AG08395 (cell line): ENCODE measurements around the gene OTUB2.
A peak's percentile ranks its signal among the peaks of the same experiment; 100 is the strongest.

Source experiments
- DNase-seq: peaks from one replicate; pipeline ENCODE4 v3.0.0; 2012; ENCODE audit warnings: mixed read lengths, low spot score

Gene OTUB2

DNA sequence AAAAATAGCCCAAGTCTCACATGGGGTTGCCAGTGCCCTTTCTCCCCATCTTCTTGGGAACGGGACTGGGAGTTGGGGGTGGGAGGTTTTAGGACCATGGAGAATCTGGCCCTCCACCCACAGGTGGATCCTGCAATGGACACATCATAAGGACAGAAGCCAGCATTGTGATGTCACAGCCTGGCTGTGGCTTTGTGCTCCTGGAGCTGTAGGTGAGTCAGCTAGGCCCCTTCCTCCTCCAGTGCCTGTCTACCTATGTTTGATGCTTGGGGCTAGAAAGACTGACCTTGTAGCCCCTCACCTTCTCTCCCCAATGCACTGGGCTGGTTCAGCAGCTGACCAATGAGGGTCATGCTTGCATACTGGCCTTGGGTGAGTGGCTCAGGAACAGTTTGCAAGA lies 29.1 kb upstream of the OTUB2 start, which contains the start of gene CCDC197:
Gene CCDC197, plus strand, starts transcription at position 220 of the 400 bp plus-strand sequence. CDS start 831 bp downstream, outside the sequence.
- DNase-seq = no peak

DNA sequence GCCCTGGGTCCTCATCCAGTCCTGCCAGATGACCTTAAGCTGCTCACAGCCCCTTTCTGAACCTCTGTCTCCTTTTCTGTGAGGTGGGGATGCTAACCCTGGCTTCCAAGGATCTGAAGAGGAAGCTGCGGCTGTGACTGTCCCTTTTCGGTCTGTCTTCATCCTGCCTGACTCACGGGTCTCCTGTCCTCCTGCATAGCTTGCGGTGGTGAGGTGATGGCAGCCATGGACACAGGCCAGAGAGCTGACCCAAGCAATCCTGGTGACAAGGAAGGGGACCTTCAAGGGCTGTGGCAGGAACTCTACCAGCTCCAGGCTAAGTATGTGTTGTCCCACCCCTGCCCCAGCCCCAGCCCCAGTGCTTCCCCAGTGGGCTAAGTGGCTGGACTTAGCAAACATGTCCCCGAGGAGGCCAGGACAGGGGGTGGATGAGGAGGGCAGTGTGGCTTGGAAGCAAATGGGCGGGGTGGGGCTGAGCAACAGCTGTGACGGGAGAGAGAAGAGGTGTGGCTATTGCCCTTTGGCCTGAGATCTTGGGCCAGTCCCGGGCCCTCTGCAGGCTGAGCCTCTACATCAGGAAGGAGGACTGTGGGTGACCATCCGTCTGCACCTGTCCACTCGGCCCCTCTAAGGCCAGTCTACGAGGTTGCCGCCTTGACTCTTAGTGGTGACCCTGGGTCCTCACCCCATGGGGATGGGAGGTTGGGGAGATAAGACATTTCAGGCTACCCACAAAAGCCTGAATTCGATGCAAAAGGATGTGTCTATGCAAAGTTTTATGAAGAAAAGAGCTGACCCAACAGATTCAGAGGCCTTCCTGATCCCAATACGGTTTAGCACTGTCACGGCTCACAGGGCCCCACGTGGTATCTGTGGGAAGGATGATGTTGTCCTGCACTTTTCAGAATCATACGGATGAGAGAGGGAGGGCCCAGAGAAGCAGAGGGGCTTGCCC lies 27.9 kb upstream of the OTUB2 start:
- DNase-seq = no peak

DNA sequence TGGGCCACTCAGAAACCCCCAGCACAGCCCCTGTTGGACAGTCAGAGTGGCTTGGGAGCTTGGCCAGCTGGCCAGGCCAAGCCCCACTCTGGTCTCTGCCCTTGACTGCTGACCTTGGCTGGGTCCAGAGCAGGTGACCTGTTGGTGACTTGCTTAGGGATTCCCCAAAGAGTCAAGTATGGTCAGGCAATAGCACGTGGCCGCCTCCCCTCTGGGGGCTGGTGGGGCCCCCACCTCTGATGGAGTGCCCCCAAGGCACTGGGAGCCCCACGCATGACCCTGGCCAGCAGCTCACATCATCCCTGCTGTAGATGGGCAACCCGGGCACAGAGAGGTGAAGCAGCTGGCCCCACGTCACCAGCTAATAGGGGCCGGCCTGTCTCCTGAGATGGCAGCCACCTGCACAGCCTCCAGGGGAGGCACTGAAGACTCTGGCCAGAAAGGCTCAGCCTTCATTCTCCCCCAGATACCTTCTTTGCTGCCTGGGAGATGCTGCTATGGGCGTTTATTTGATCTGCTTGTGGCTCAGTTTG lies 27.2 kb upstream of the OTUB2 start:
- no peak for DNase-seq

DNA sequence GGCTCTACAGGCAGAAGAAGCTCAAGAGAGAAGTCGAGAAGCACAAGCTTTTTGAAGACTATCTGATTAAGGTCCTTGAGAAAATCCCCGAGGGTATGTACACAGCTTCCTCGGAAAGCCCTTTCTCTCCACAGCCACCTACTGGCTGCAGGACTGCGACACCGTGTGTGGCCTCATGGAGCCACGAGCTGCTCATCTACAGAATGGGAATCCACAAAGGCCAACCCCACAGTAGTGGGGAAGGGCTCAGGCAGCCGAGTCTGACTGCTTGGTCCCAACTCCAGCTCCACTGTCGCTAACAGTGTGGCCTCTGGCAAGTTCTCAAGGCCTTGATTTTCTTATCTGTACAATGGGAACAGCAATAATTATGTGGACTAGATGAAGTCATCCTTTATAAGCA lies 26.6 kb upstream of the OTUB2 start:
- DNase-seq = no peak

DNA sequence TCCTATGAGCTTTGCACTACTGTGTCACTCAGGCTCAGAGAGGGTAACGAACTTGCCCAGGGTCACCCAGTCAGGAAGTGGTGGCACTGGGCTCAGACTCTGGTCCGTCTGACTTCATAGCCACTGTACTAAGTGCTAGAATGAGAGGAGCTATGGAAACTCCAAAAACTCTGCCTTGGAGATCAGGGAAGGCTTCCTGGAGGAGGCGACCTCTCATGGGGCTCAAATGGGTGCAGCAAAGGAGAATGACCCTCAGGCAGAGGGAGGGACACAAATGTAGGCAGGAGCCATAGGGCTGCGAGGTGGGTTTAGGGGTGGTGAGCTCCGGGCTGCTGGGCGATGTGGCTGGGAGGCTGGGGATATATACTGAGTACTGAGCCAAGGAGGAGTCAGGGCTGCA lies 25.9 kb upstream of the OTUB2 start:
- DNase-seq = no peak

DNA sequence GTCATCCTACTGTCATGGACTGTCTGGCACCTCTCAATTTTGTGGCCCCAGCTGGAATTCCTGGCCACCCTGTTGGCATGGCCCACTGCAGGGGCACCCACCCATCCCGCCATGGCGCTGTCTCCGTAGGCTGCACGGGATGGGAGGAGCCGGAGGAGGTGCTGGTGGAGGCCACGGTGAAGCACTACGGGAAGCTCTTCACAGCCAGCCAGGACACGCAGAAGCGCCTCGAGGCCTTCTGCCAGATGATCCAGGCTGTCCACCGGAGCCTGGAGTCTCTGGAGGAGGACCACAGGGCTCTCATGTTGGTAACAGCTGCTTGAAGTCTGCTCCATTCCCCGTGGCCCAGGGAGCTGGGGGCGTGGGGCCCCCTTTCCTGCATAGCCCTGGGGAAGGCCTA lies 25.1 kb upstream of the OTUB2 start:
- DNase-seq = no peak

DNA sequence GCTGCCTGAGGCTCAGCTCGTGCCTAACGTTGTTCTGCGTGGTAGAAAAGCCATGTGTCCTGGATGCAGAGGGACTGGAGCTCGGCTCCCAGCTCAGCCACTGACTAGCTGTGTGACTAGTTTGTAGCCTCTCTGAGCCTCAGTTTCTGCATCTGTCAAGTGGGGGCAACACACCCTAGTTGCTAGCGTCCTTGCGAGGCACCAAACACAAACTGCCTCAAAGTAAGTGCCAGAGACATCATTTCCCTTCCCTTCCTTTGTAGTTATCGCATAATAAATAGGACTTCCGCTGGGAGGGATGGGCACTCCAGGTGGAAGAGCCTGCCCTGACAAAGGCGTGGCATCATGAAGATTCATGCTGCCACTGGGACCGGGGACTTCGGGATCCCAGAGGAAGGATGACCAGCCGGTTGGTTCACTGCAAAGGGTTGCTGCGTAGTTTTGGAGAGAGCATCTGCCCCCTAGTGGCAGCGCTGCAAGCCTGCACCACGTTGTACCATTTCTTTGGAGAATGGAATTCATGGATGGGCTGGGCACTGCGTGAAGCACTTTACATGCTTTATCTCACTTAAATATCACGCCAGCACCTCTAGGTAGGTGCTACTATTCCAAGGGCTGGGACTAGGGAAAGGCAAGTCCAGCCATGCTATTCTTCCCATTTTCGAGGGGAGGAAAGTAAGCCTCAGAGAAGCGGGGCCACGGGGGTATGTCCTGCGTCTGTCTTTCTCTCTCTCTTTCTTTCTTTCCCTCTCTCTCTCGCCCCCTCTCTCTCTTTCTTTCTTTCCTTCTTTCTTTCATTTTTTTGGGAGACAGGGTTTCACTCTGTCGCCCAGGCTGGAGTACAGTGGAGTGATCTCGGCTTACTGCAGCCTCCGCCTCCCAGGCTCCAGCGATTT lies 24.4 kb upstream of the OTUB2 start:
- peak; percentile 85 for DNase-seq

DNA sequence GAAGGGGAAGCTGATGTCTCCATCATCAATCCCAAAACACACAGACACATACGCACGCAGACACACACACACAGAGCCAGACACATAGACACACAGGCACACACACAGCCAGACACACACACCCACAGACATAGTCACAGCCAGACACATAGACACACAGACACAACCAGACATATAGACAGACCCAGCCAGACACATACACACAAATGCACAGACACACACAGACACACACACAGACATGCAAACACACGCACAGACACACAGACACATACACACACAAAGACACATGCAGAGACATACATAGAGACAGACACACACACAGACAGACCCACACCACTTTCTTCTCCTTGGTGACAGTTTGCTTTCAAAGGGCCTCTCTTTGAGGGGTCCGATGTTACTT lies 22.7 kb upstream of the OTUB2 start:
- DNase-seq = no peak

DNA sequence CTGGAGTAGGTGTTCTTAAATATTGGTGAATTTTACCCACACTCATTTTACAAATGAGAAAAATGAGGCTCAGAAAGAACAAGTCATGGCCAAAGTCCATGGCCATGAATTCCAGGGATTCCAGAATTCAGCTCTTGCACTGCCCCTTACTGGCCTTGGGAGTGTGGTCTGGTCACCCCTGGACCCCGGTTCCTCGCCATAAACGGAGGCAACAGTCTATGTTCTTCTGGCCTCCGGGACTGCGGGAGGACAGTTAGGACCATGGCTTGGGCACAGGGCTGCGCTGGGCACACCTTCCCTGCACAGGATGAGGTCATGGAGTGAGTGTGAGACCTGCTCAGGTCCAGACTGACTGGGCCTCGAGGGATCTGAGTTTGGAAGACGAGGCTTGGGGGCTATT lies 22.1 kb upstream of the OTUB2 start:
- no peak for DNase-seq

DNA sequence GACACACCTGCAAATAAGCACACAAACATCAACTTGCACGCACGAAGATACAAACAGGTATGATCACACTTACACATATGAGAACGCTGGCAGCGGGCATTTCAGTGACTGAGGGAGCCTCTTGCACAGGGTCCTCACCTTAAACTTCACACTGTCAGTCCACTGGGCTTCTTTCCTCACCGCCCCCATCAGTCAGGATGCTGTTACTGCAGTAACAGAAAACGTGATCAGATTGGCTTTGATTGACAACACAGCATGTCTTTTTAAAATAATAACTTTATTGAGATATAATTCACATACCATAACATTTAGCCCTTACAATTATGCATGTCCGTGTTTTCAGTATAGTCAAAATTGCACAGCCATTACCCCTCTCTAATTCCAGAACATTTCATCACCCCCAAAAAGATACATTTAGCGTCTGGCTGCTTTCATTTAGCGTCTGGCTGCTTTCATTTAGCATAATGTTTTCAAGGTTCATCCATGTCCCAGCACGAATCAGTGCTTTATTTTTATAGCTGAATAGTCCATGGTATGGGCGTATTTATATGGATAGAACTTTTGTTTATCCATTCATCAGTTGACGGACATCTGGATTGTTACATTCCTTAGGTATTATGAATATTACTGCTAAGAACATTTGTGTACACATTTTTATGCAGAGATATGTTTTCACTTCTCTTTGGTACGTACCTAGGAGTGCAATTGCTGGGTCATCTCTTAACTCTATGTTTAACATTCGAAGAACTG lies 20.6 kb upstream of the OTUB2 start:
- no peak for DNase-seq

DNA sequence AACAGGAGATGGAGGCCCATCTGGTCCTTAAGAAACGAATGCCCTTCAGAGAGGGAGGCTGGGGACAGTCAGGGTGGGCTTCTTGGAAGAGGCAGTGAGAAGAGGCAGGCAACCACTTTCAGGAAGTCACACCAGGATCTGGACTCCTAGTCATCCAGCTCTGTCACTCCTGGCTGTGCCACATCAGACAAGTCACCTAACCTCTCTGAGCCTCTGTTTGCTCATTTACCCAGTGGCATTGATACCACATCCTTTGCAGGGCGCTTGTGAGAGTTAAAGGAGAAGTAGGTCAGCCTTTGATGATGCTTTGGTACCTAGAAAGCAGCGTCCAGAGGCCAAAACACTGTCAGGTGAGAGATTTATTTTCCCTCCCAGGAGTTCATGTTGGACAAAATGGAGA lies 17.9 kb upstream of the OTUB2 start:
- DNase-seq = no peak

DNA sequence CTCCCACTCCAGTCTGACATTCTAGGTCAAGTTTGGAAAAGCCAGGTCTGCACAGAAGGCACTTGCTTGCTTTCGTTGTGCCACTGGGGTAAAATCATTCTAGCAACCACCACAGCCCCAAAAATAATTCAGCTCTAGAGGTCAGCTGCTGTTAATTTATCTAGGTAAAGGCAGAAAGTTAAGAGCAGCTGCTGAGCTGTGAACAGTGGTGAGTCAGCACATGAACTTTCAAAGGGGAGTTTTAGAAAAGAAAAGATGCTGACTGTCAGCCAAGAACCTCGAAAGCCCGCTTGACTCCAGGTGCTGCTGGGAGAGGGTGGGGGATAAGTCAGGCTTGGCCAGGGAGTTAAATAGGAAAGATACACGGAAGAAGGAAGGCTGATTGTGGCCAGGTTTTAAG lies 16.4 kb upstream of the OTUB2 start:
- DNase-seq = peak; percentile 29

DNA sequence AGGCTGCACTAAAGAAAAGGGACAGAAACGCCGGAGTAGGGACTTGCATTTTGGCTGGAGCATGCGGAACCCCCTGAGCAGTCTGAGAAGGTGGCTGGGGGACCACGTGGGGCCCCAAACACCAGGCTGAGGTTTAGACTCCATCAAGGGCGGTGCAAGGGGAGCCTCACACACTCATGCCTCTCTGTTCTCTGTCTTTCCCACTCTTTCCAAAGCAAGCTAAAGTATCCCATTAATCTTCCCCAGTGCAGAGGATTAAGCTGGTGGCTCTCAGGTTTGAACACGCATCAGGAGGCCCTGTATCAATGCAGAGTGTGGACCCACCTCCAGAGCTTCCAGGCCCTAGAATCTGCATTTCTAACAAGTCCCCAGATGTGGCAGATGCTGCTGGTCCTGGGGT lies 15.5 kb upstream of the OTUB2 start:
- DNase-seq = no peak

DNA sequence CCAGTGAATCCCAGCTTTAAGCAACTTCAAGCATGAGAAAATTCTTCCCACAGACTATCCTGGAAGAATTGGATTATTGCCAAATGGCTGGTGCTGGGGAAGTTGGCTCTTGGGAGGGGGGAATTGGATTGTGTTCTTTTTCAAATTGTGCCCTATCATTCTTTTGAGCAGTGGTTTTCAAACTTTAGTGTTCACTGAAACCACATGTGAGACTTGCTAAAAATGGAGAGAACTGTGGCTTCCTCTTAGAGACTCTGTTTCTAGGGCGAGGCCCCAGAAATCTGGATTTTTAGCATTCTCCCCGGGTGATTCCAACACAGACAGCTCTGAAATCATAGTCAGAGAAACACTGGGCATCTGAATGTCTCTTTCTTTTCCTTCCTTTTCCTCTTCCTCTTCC lies 14.3 kb upstream of the OTUB2 start:
- peak; percentile 32 for DNase-seq

DNA sequence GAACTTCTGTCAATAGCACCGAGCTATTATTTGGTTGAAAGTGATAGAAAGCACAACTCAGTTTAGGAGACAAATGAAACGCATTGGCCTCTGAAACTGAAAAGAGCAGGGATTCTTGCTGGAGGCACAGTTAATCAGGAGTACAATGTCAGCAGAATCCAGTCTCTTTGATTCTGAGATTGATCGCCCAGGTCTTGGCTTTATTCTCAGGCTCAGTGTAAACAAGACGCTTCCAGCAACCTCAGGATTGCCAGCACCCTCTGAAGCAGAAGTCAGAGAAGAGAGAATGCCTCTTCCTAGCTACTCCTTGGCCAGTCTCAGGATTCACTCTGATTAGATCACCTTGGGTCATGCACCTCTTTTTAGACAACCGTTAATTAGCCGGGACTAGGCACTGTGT lies 11.8 kb upstream of the OTUB2 start:
- DNase-seq = no peak

DNA sequence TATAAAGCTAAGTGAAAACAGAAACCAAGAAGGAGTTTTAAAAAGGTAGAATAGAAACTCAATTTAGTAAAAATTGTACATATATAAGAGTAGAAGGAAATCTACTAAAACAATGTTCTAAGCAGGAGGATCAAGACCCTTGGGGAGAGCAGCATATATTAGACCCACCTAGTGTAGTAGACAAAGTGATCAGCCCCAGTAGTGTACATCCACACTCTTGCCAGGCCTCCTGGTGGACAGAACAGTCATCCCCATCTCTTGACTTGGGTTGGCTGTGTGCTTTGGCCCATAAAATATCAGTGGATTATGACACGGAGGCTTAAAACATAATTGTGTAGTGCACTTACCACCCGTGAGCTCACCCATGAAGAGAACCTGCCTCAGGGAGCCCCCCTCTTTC lies 10.9 kb upstream of the OTUB2 start:
- no peak for DNase-seq

DNA sequence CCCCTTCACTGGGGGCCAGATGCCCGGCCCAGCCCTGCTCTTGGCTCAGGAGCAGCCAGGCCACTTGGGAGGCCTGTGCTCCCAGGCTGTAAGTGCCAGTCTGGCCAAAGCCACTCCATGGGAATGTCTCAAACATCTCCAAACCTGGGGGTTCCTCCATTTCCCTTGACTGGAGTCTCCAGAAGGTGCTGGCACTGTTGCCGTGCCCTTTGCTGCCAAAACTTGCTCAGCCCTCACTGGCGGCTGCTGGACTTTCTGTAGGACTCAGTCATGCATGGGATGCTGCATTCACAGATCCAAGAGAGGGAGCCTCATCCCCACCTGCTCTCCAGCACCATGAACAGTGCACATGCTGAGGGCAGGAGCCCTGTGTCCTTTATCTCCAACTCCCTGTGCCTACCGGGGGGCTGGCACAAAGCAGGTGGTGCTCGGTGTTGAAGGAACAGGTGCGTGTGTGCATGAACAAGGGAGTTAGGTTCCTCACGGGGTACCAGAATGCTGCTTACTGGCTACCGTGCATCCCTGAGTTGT lies 9.6 kb upstream of the OTUB2 start:
- DNase-seq = no peak

DNA sequence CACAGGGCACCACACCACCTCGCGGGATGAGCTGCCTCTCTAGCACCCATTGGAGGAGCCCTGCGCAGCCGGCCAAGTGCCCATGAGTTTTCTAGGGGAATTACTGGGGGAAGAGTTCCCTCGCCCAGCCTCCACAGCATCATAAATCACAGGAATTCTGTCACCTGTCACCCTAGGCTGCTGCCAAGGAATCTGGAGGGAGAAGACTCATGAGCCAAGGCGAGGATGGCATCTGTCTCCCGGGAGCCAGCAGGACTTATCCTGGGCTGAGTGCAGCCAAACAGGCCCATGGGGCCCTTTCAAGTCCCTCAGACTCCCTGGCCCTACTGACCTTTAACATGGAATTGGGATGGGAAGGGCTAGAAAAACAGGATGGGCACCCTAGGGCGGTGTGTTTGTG lies 7.8 kb upstream of the OTUB2 start:
- no peak for DNase-seq

DNA sequence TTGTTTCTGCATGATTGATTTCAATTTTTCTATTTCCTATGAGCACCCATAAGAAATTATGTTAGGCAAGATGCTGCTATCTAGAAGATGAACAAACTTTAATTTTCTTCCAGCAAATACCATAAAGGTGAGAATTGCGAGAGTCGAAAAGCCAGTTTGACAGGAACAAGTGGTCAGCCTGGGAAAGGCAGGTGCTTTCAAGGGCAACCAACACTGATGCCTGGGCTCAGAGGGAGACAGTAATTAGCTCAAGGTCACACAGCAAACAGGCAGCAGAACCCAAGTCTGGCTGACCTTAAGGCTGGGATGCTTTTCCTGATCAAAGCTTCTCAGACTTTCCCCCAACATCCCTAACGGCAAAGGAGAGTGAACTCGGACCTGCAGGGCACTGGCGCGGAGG lies 6.8 kb upstream of the OTUB2 start:
- DNase-seq = no peak

DNA sequence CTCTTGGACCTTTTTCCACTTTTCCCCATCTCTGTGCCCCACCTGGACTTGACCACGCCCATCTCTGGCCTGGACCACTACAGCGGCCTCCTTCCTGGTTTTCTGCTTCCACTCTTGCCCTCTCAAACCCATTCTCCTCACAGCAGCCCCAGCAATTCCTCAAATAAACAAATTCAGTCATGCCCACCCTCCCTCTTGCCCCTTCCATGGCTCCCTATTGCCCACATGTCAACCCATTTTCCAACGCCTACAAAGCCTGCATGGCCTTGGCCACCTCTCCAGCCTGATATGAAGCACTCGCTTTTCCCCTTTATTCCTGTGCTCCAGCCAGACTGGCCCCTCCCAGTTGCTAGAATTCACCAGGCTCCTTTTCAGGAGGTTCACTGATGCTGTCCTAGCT lies 5.9 kb upstream of the OTUB2 start:
- no peak for DNase-seq

DNA sequence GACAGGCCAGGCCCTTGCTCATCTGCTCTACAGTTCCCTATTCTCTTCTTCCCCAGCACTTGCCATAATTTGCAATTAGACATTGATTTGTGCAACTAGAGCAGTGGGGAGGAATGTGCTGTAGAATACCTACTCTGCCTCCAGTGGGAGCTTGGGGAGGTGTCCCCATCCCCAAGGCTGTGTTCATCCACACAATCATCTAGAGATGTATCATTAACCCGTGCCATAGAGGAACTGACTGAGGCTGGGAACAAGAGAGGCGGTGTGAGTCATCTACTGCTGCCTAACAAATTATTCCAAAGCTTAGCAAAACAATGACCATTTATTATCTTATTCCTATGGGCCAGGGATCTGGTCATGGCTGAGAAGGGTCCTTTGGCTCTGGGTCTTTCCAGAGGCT lies 5.1 kb upstream of the OTUB2 start:
- peak; percentile 38 for DNase-seq
